ENCODE measurements around the gene G3BP1. TPM values are rescaled to one million over a fixed set of nuclear protein-coding genes. Genes with fewer than 3 reads are reported as not detected.
"Not testable (repeated sequence)": the region's sequence is repeated elsewhere in the genome, so short reads cannot be mapped to it uniquely, and the experiment has no call there.

G3BP1 gene
- total and polyA plus RNA-seq, 9 of the 15 experiments (the other 6 are each of a cell fraction or from before 2014, with no cell fraction given): 54.7 to 264 (median 105) TPM

DNA sequence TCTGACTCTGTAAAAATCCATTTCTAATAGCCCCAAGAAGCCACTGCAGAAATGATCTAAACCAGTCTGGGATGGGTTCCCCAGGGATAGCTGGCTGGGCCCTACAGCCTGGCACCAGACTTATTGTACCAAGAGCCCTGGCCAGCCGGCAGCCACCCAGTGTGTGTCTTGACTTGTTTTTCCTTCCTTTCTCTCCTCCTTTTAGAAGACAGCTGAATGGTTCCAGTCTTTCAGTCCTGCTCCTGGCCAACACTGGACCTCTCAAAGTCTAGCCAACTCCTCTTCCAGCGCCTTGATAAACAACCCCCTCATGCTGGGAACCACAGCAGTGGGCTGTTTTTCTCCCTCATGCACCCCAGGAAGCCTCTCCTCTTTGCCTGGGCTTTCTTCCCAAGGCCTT is 47.4 kb upstream of the G3BP1 start:
- TF ChIP-seq STAG1 (CRISPR knock-in tag; IDR thresholded peaks at IDR 0.05; ENCODE audit: borderline replicate concordance): no peak
- TF ChIP-seq, protein P1, sequence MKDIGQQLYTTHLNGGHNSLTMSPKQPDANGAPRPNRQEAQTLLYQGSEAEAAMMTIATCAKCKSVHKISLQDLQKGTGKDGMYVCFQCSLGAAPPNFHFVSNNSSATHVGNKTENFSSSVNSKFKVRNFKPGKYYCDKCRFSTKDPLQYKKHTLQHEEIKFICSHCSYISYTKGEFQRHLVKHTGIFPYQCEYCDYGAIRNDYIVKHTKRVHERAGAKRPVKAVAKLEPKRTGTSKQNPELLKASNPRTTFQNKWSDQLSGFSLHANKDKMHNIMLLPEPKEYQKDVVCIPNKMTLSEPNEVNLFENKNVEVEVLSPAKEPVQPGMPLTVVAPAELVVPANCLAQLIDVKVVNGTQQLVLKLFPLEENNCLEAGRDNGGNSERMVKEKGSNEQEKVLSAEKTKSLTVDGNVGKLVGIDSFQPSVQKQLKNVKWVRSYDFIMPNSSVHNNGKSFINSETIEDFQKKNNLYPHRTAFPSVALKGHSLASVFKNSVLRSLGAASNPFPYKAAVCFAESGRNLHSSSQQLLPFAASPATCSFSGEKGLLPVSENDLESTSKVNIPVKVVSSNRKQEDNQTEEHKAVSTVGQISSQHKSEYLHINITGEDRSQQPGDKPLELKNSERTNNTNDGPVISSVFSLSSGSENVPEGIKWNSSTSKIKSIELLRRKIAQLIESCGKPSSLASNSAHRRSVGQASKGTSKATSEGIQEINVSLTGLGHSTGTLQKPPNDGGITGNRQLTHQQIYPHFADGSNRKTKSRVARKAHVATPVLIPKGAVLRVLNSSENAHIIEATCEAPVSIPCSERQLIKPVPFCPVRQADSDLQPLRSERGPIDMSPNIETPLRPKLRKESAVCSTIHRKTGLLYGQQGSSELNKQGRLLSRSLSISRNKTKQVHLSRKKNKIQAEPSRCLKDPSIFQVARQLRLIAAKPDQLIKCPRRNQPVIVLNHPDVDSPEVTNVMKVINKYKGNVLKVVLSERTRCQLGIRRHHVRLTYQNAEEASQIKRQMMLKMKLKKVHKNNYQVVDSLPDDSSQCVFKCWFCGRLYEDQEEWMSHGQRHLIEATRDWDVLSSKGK (CRISPR knock-in tag; IDR thresholded peaks at IDR 0.05): no peak
- peaks cover 7% of the 10 kb centered on the region in 2 experiments; a peak in 4 of 5 replicates for H3K4me1 ChIP-seq (replicated peaks in 1 of 2; ENCODE audit: control insufficient read depth in 2 of 2, insufficient read depth in 2 of 2, low read length in 2 of 2)
- no peak overlapping the region for H3K4me2 ChIP-seq (ENCODE audit: insufficient read depth, low read length)
- FAIRE-seq: no peak
- H3K9me1 ChIP-seq (ENCODE audit: control insufficient read depth, insufficient read depth, low read length): no peaks in the 10 kb centered on the region
- H3K9me3 ChIP-seq (replicated peaks; ENCODE audit: control insufficient read depth, insufficient read depth, low read depth, low read length): no peaks in the 10 kb centered on the region
- intact Hi-C loops (cut with micrococcal nuclease) (no loop called here), in situ Hi-C loops (cut with MboI) (no loop called here)
- H3K36me3 ChIP-seq (ENCODE audit: control insufficient read depth, insufficient read depth, low read length): no peaks in the 10 kb centered on the region; the same call in 2 of the 3 replicates
- H3K27ac ChIP-seq (ENCODE audit: extremely low read depth, low read depth, low read length): no peak overlapping the region
- H4K20me1 ChIP-seq (replicated peaks; ENCODE audit: control insufficient read depth, insufficient read depth, low read length): no peaks in the 10 kb centered on the region
- no peak for ATAC-seq
- CTCF ChIA-PET (ENCODE audit: low intra/inter-chr PET ratio): no interaction called here
- POLR2A ChIA-PET: no interaction called here
- H3K79me2 ChIP-seq (ENCODE audit: control insufficient read depth, insufficient read depth, low read length): no peaks in the 10 kb centered on the region
- 56% methylated on average over 2 of the region's 2 CpGs for WGBS (ENCODE audit: insufficient coverage, low coverage, missing lambda C conversion rate)
- DNase-seq (ENCODE audit: extremely low read depth in 1 of 4, low spot score in 3 of 4): no peak
- BruUV-seq (replicated peaks): no TSS peak
- no peak overlapping the region for H3K4me3 ChIP-seq
- no peaks in the 10 kb centered on the region for H3K27me3 ChIP-seq (ENCODE audit: control insufficient read depth in 2 of 2, insufficient read depth in 2 of 2, low read length in 2 of 2)
- no peak overlapping the region for H2AFZ ChIP-seq (ENCODE audit: low read depth, low read length)
- H3K9ac ChIP-seq (ENCODE audit: insufficient read depth in 1 of 2, low read depth in 2 of 2, low read length in 2 of 2): no peak overlapping the region

DNA sequence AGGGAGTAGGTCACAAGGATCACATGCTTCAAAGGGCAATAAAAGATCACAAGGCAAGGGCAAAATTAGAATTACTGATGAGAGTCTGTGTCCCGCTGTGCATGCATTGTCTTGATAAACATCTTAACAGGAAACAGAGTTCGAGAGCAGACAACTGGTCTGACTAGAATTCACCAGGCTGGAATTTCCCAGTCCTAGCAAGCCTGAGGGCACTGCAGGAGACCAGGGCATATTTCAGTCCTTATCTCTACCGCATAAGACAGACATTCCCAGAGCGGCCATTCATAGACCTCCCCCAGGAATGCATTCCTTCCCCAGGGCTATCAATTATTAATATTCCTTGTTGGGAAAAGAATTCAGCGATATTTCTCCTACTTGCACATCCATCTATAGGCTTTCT is 42.2 kb upstream of the G3BP1 start:
- intact Hi-C loops (cut with micrococcal nuclease); ATAC-seq; H3K9ac ChIP-seq (ENCODE audit: insufficient read depth in 1 of 2, low read depth in 2 of 2, low read length in 2 of 2); H3K27ac ChIP-seq (ENCODE audit: extremely low read depth, low read depth, low read length); in situ Hi-C loops (cut with MboI); H3K9me1 ChIP-seq (ENCODE audit: control insufficient read depth, insufficient read depth, low read length); H4K20me1 ChIP-seq (replicated peaks; ENCODE audit: control insufficient read depth, insufficient read depth, low read length); BruUV-seq (replicated peaks); DNase-seq (ENCODE audit: extremely low read depth in 1 of 4, low spot score in 3 of 4); H3K4me3 ChIP-seq; H3K27me3 ChIP-seq (ENCODE audit: control insufficient read depth in 2 of 2, insufficient read depth in 2 of 2, low read length in 2 of 2); POLR2A ChIA-PET; H3K4me1 ChIP-seq (replicated peaks in 1 of 2; ENCODE audit: control insufficient read depth in 2 of 2, insufficient read depth in 2 of 2, low read length in 2 of 2); H2AFZ ChIP-seq (ENCODE audit: low read depth, low read length); H3K4me2 ChIP-seq (ENCODE audit: insufficient read depth, low read length); FAIRE-seq; CTCF ChIA-PET (ENCODE audit: low intra/inter-chr PET ratio); H3K9me3 ChIP-seq (replicated peaks; ENCODE audit: control insufficient read depth, insufficient read depth, low read depth, low read length); H3K36me3 ChIP-seq (ENCODE audit: control insufficient read depth, insufficient read depth, low read length); H3K79me2 ChIP-seq (ENCODE audit: control insufficient read depth, insufficient read depth, low read length): not testable (repeated sequence)
- 34% methylated on average over 5 of the region's 5 CpGs for WGBS (ENCODE audit: insufficient coverage, low coverage, missing lambda C conversion rate)
- TF ChIP-seq CBX5 (IDR thresholded peaks at IDR 0.05; ENCODE audit: borderline replicate concordance, low read depth) (peak; percentile 71; the same call in 1 of the 2 replicates), CBX3 (IDR thresholded peaks at IDR 0.05; ENCODE audit: borderline replicate concordance in 1 of 2, low read length in 2 of 2) (peak in 1 of 2 experiments; percentile 71; a peak in 2 of 3 replicates), TRIM28 (IDR thresholded peaks at IDR 0.05) (peak; percentile 68)
- TF ChIP-seq, protein P2, sequence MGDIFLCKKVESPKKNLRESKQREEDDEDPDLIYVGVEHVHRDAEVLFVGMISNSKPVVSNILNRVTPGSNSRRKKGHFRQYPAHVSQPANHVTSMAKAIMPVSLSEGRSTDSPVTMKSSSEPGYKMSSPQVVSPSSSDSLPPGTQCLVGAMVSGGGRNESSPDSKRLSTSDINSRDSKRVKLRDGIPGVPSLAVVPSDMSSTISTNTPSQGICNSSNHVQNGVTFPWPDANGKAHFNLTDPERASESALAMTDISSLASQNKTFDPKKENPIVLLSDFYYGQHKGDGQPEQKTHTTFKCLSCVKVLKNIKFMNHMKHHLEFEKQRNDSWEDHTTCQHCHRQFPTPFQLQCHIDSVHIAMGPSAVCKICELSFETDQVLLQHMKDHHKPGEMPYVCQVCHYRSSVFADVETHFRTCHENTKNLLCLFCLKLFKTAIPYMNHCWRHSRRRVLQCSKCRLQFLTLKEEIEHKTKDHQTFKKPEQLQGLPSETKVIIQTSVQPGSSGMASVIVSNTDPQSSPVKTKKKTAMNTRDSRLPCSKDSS (IDR thresholded peaks at IDR 0.05; ENCODE audit: low read depth, partially characterized antibody): peak; percentile 55

All from K562 (cell line).